Muscle layer of colon (tissue), 2 donors: Measurements from ENCODE around the gene ADGRB2.
A peak's percentile ranks its signal among the peaks of the same experiment; 100 is the strongest.

Experiments used
- H3K27ac ChIP-seq: one replicate; pipeline ENCODE4 v1.7.0; 2013; ENCODE audit warnings: low read depth, mild to moderate bottlenecking, low read length, moderate library complexity
- H3K27me3 ChIP-seq, 2 donors: one replicate each; pipeline ENCODE4 v1.7.0; 2013; ENCODE audit warnings: low read length in 2 of 2, mild to moderate bottlenecking in 2 of 2; ENCODE audit not compliant: insufficient read depth in 2 of 2, control insufficient read depth in 1 of 2
- H3K36me3 ChIP-seq: one replicate; pipeline ENCODE4 v1.7.0; 2013; ENCODE audit warnings: mild to moderate bottlenecking, low read length; ENCODE audit not compliant: insufficient read depth
- H3K4me1 ChIP-seq: one replicate; pipeline ENCODE4 v1.7.0; 2013; ENCODE audit warnings: mild to moderate bottlenecking, low read length; ENCODE audit not compliant: insufficient read depth
- H3K4me3 ChIP-seq, 2 donors: one replicate each; pipeline ENCODE4 v1.7.0; 2013; ENCODE audit warnings: low read length in 2 of 2, low read depth in 1 of 2, mild to moderate bottlenecking in 1 of 2, moderate library complexity in 1 of 2
- H3K9ac ChIP-seq: one replicate; pipeline ENCODE4 v1.7.0; 2013; ENCODE audit warnings: low read length
- H3K9me3 ChIP-seq: one replicate; pipeline ENCODE4 v1.7.0; 2013; ENCODE audit warnings: mild to moderate bottlenecking, low read length
- donor health status: abdominal sarcoma.
- donor health status: Adenocarcinoma of cecum.

The ADGRB2 gene, protein sequence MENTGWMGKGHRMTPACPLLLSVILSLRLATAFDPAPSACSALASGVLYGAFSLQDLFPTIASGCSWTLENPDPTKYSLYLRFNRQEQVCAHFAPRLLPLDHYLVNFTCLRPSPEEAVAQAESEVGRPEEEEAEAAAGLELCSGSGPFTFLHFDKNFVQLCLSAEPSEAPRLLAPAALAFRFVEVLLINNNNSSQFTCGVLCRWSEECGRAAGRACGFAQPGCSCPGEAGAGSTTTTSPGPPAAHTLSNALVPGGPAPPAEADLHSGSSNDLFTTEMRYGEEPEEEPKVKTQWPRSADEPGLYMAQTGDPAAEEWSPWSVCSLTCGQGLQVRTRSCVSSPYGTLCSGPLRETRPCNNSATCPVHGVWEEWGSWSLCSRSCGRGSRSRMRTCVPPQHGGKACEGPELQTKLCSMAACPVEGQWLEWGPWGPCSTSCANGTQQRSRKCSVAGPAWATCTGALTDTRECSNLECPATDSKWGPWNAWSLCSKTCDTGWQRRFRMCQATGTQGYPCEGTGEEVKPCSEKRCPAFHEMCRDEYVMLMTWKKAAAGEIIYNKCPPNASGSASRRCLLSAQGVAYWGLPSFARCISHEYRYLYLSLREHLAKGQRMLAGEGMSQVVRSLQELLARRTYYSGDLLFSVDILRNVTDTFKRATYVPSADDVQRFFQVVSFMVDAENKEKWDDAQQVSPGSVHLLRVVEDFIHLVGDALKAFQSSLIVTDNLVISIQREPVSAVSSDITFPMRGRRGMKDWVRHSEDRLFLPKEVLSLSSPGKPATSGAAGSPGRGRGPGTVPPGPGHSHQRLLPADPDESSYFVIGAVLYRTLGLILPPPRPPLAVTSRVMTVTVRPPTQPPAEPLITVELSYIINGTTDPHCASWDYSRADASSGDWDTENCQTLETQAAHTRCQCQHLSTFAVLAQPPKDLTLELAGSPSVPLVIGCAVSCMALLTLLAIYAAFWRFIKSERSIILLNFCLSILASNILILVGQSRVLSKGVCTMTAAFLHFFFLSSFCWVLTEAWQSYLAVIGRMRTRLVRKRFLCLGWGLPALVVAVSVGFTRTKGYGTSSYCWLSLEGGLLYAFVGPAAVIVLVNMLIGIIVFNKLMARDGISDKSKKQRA (N-terminal part only)

DNA sequence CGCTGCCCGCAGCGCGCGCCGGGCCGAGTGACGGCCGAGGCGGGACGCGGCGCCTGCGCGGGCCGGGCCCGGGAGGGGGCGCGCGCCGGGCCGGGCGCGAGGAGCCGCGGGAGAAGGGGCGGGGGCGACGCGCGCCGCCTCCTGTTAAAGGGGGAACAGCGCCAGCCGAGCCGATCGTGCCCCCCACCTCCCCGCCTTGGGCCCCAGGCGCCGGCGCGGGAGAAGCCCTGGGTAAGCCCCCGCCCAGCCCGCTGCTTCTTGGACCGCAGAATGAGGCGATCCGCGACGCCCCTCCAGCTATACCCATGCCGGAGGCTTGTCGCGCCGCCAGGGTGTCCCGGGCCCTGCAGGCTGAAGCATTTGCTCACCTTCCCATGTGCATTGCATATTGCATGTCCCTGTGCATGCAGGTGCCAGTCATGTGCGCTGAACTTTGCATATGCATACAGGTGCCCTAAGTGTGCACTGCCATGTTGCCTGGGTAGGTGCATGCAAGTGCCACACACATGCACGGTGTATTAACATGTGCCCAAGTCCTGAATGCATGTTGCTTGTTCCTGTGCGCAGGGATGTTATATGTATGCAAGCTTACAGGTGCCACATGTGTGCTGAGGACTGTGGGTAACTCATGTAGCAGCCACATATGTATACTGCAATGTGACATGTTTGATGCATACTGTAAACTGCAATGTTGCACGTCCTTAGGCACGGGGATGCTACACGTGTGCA lies at the start of gene ADGRB2:
ADGRB2 (minus strand) TSS at position 29 of the 729 bp plus-strand sequence. CDS start 7,119 bp downstream, outside the sequence.
- Histone ChIP-seq H3K27me3 (peaks cover 4 to 35% of the 10 kb centered on the region in 2 donors), H3K9me3 (no peaks in the 10 kb centered on the region), H3K9ac (no peak within 1 kb of the TSS), H3K4me1 (peaks cover 25% of the 10 kb centered on the region), H3K27ac (no peak within 1 kb of the TSS), H3K36me3 (no peaks in the 10 kb centered on the region), H3K4me3 (peak within 1 kb of the TSS; percentile 63 to 64)

DNA sequence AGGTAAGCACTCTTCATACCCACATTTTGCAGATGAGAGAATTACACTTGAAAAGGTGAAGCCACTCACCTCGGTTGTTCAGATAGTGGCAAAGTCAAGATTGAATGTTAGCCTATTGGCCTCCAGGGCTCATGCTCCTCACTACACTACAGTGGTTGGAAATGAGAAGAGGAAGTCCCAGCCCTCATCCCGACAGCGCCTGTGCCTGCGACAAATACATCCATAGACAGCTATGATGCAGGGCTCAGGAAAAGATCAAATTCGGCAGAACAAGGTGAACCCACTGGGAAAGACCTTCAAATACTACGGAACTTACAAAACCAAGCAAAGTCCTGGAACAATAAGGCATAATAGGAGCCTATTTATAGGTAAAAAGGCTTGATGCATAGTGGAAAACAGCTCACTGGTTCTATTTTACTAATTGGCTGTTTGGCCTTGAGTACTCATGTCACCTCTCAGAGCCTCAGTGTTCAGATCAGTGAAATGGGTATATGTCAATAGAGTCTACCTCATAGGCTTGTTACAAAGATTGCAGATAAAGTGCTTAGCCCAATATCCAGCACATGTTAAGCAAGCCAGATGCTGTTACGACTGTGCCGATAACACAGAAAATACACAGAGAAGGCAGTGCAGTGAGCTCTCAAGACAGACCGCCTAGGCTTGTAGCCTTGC lies 48.2 kb upstream of the ADGRB2 start:
- H3K9ac ChIP-seq: no peak overlapping the region
- no peaks in the 10 kb centered on the region for H3K9me3 ChIP-seq
- H3K27ac ChIP-seq: no peak overlapping the region
- H3K36me3 ChIP-seq: no peaks in the 10 kb centered on the region
- H3K4me1 ChIP-seq: no peaks in the 10 kb centered on the region
- H3K27me3 ChIP-seq: no peaks in the 10 kb centered on the region
- H3K4me3 ChIP-seq: no peak overlapping the region

DNA sequence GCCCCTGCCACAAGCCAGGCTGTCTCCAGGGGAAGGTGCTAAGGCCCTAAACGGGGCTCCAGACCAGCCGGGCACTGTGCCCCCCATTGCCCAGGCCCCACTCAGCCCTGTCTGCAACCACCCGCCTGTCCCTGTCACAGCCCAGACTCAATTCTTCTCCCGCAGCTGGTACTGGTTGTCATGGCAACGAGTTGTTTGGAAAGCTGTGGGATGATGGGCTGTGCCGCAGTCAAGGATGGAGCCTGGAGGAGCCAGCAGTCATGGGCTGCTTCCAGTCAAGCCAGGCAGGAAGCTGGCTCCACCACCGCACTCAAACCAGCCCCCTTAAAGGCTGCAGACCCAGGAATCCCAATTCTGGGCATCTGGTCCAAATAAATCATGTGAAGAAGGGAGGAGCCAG lies 47.5 kb upstream of the ADGRB2 start:
- no peaks in the 10 kb centered on the region for H3K27me3 ChIP-seq
- no peak overlapping the region for H3K4me3 ChIP-seq
- H3K4me1 ChIP-seq: no peaks in the 10 kb centered on the region
- H3K9me3 ChIP-seq: no peaks in the 10 kb centered on the region
- H3K36me3 ChIP-seq: no peaks in the 10 kb centered on the region
- H3K9ac ChIP-seq: no peak overlapping the region
- no peak overlapping the region for H3K27ac ChIP-seq

DNA sequence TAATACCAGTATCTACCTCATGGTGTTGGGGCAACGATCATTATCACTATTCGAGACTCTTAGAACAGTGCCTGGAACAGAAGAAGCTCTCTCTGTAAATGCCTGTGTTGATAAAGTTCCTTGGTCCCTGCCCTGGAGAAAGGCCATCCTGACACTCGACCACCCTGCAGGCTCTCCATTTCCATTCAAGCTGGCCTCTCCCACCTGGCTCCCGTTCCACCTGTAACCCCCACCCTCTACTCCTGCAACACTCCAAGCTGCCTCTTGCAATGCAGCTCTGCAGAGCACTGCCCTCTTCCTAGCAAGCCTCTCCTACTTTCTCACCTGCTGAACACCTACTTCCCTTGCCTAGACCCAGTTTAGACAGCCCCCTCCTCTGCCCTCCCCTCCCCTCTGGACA lies 45.6 kb upstream of the ADGRB2 start:
- Histone ChIP-seq H3K9ac (no peak overlapping the region), H3K9me3 (no peaks in the 10 kb centered on the region), H3K4me1 (no peaks in the 10 kb centered on the region), H3K4me3 (no peak overlapping the region), H3K36me3 (no peaks in the 10 kb centered on the region), H3K27ac (no peak overlapping the region), H3K27me3 (no peaks in the 10 kb centered on the region)

DNA sequence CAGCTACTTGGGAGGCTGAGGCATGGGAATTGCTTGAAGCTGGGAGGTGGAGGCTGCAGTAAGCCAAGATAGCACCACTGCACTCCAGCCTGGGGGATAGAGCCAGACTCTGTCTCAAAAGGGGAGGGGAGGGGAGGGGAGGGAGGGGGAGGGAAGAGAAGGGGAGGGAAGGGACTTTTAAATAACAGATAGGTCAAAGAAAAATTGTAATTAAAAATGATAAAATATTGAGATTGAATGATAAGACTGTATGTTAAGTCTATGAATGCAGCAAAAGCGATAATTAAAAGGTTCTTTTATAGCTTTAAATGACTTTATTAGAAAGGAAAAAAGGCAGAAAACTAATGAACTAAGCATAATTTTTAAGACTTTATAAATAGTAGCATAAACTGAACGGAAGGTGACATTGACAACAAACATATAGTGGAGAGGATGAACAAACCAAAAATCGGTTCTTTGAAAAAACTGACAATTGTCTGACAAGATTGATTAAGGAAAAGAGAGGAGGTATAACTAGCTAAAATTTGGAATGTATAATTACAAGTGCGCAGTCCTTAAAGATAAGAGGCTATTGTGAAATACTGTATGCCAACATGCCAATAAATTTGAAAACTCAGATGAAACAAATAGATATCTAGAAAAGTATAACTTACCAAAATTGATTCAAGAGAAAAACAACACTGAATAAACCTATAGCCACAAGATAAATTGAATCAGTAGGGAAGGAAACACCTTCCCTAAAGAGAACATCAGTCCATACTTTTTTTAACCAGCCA lies 43.3 kb upstream of the ADGRB2 start:
- Histone ChIP-seq H3K4me1 (no peaks in the 10 kb centered on the region), H3K9me3 (no peaks in the 10 kb centered on the region), H3K27me3 (no peaks in the 10 kb centered on the region), H3K9ac (no peak overlapping the region), H3K4me3 (no peak overlapping the region), H3K27ac (no peak overlapping the region), H3K36me3 (no peaks in the 10 kb centered on the region)

DNA sequence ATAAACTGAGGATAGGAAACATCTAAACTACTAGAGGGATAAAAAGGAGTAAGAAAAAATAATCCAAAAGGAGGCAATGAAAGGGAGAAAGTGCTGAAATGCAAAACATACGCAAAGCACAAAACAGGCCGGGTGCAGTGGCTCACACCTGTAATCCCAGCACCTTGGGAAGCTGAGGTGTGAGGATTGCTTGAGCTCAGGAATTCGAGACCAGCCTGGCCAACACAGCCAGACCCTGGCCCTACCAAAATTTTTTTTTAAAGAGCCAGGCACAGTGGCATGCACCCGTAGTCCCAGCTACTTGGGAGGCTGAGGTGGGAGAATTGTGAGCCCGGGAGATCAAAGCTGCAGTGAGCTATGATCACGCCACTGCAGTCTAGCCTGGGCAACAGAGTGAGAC lies 41.2 kb upstream of the ADGRB2 start:
- no peaks in the 10 kb centered on the region for H3K4me1 ChIP-seq
- H3K36me3 ChIP-seq: no peaks in the 10 kb centered on the region
- no peaks in the 10 kb centered on the region for H3K27me3 ChIP-seq
- H3K9me3 ChIP-seq: no peaks in the 10 kb centered on the region
- no peak overlapping the region for H3K9ac ChIP-seq
- H3K4me3 ChIP-seq: no peak overlapping the region
- H3K27ac ChIP-seq: no peak overlapping the region

DNA sequence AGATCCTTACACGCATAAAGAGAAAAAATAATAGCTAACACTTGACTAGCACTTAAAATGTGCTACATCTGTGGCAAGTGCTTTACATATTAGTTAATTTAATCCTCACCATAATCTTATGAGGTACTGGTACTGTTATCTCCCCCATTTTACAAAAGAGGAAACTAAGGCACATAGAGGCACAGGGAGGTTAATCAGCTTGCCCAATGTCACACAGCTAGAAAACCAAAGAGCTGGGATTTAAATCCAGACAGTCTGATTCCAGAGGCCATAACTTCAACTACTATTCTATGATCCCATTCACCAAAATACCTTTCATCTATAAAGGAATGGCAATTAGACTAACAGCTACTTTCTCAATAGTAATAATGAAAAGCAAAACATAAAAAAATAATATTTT lies 40.0 kb upstream of the ADGRB2 start:
- H3K4me3 ChIP-seq: no peak overlapping the region
- H3K27ac ChIP-seq: no peak overlapping the region
- H3K27me3 ChIP-seq: no peaks in the 10 kb centered on the region
- H3K9ac ChIP-seq: no peak overlapping the region
- no peaks in the 10 kb centered on the region for H3K4me1 ChIP-seq
- no peaks in the 10 kb centered on the region for H3K36me3 ChIP-seq
- no peaks in the 10 kb centered on the region for H3K9me3 ChIP-seq

DNA sequence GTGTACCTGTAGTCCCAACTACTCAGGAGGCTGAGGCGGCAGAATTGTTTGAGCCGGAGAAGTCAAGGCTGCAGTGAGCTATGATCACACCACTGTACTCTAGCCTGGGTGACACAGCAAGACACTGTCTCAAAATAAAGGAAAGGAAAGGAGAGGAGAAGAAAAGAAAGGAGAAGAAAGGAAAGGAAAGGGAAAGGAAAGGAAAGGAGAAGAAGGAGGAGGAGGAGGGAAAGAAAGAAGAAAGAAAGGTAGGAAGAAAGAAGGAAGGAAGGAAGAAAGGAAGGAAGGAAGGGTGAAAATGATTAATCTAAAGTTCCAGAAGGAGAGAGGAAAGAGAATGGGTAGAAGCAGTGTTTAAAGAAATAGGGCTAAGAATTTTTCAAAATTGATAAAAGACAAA lies 39.5 kb upstream of the ADGRB2 start:
- H3K36me3 ChIP-seq: no peaks in the 10 kb centered on the region
- no peaks in the 10 kb centered on the region for H3K4me1 ChIP-seq
- H3K4me3 ChIP-seq: no peak overlapping the region
- no peak overlapping the region for H3K27ac ChIP-seq
- H3K9me3 ChIP-seq: no peaks in the 10 kb centered on the region
- no peak overlapping the region for H3K9ac ChIP-seq
- no peaks in the 10 kb centered on the region for H3K27me3 ChIP-seq

DNA sequence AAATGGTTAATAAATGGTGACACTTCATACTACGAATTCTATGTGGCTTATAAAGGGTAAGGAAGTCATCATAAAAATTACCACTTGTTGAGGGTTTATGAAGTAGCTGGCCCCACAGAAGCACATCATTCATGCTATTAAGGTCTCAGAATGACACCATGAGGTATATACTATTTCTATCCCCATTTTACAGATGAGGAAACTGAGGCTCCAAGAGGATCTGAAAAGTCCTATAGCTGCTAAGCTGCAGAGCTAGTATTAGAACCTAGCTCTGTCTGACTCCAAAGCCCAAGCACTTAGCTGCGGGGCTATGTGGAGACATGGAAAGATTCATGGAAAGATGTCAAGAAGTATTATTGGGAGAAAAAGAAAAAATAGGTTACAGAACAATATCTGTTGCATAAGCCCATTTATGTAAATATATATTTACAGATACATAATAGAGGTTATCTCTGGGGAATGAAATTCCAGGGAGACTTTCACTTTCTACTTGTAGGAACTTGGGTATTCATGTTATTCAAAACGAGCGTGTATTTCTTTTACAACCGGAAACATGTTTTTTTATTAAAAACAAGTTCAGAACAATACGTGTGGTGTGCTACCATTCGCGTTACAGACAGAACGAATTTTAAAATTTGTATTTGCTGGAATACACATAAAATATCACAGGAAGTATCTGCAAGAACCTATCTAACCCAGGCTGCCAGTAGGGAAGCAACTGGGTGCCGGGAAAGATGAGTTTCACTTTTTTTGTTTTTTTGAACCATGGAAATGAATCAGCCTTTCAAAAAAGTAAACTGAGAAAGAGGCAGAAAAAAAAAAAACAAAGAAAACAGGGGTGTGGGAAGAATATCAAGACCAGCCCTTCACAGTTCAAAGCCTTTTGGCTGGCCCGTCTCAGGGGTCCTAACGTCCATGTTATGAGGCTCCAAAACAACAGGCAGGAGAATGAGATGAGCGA lies 38.3 kb upstream of the ADGRB2 start:
- no peak overlapping the region for H3K4me3 ChIP-seq
- no peak overlapping the region for H3K9ac ChIP-seq
- no peaks in the 10 kb centered on the region for H3K9me3 ChIP-seq
- no peaks in the 10 kb centered on the region for H3K36me3 ChIP-seq
- no peaks in the 10 kb centered on the region for H3K4me1 ChIP-seq
- no peak overlapping the region for H3K27ac ChIP-seq
- H3K27me3 ChIP-seq: no peaks in the 10 kb centered on the region
